ENCODE measurements around the gene CCDC71L. TPM values are rescaled to one million over a fixed set of nuclear protein-coding genes. Genes with fewer than 3 reads are reported as not detected.

The CCDC71L gene
- total RNA-seq, 5 donors from 2014 or later (not counting 1 experiment from before 2014, with no cell fraction given), result 13.0 to 21.9 (median 14.0) TPM

- Mint-ChIP-seq H3K4me1 (peaks cover 14 to 29% (median 25%) of the 10 kb centered on the region in 3 donors), H3K27me3 (peaks cover 2 to 3% of the 10 kb centered on the region in 2 donors), H3K4me3 (no peak overlapping the region), H3K9me3 (no peaks in the 10 kb centered on the region), H3K36me3 (no peaks in the 10 kb centered on the region), H3K27ac (no peak overlapping the region)
- ATAC-seq (replicated peaks in 1 of 4) (no peak), DNase-seq (no peak)
- Histone ChIP-seq H3K9me3 (no peaks in the 10 kb centered on the region), H3K27me3 (replicated peaks in 1 of 2; ENCODE audit: control insufficient read depth in 2 of 2, extremely low read depth in 1 of 2, insufficient read depth in 2 of 2, low read length in 1 of 2) (no peaks in the 10 kb centered on the region), H3K4me1 (ENCODE audit: control insufficient read depth in 1 of 2, extremely low read depth in 1 of 2, insufficient read depth in 2 of 2, low read length in 2 of 2) (peaks cover 6 to 10% of the 10 kb centered on the region in 2 experiments), H3K36me3 (ENCODE audit: control insufficient read depth in 2 of 2, extremely low read depth in 1 of 2, insufficient read depth in 1 of 2, low read length in 1 of 2) (no peaks in the 10 kb centered on the region), H3K4me3 (ENCODE audit: control insufficient read depth in 1 of 2, extremely low read depth in 1 of 2, low read length in 1 of 2) (no peak overlapping the region), H3K27ac (ENCODE audit: low read length) (no peak overlapping the region)
- WGBS (ENCODE audit: insufficient coverage), result 94% methylated on average over 3 of the region's 5 CpGs
- ChIA-PET CTCF (interaction anchor here in 1 of 2 donors (0.5 kb wide), 1 partner anchor 1253 kb away, joined by 4 read pairs; no protein-coding TSS in a partner anchor), POLR2A (interaction anchor here (0.6 to 1.0 kb wide), 3 partner anchors 10 to 81 kb away, joined by 3 read pairs; no protein-coding TSS in a partner anchor)
These were observed 5.1 kb downstream of the CCDC71L start for GRCh38 chr7:106655703-106656498.

- H3K27me3 ChIP-seq (replicated peaks in 1 of 2; ENCODE audit: control insufficient read depth in 2 of 2, extremely low read depth in 1 of 2, insufficient read depth in 2 of 2, low read length in 1 of 2), result no peaks in the 10 kb centered on the region
- H3K27ac ChIP-seq (ENCODE audit: low read length), result no peak overlapping the region
- H3K4me1 ChIP-seq (ENCODE audit: control insufficient read depth in 1 of 2, extremely low read depth in 1 of 2, insufficient read depth in 2 of 2, low read length in 2 of 2), result peaks cover 0 to 1% of the 10 kb centered on the region in 2 experiments
- no peaks in the 10 kb centered on the region for H3K36me3 ChIP-seq (ENCODE audit: control insufficient read depth in 2 of 2, extremely low read depth in 1 of 2, insufficient read depth in 1 of 2, low read length in 1 of 2)
- no peaks in the 10 kb centered on the region for H3K36me3 Mint-ChIP-seq
- no peak overlapping the region for H3K4me3 Mint-ChIP-seq
- ChIA-PET POLR2A (interaction anchor here in 1 of 2 donors (0.6 kb wide), 1 partner anchor 421 kb away, joined by 5 read pairs; no protein-coding TSS in a partner anchor), CTCF (interaction anchor here in 1 of 2 donors (0.7 kb wide), 1 partner anchor 94 kb away, joined by 4 read pairs; no protein-coding TSS in a partner anchor)
- no peaks in the 10 kb centered on the region for H3K9me3 Mint-ChIP-seq
- peaks cover under 1 to 13% (median 9%) of the 10 kb centered on the region in 3 donors for H3K4me1 Mint-ChIP-seq
- no peak overlapping the region for H3K4me3 ChIP-seq (ENCODE audit: control insufficient read depth in 1 of 2, extremely low read depth in 1 of 2, low read length in 1 of 2)
- DNase-seq (no peak), ATAC-seq (replicated peaks in 1 of 4) (no peak)
- no CpG with 5 or more reads among the region's 2 CpGs for WGBS (ENCODE audit: insufficient coverage)
- H3K27ac Mint-ChIP-seq, result no peak overlapping the region
- peaks cover 2 to 9% of the 10 kb centered on the region in 2 donors for H3K27me3 Mint-ChIP-seq
- no peaks in the 10 kb centered on the region for H3K9me3 ChIP-seq
These were observed 7.5 kb downstream of the CCDC71L start for GRCh38 chr7:106653488-106653887.

DNA sequence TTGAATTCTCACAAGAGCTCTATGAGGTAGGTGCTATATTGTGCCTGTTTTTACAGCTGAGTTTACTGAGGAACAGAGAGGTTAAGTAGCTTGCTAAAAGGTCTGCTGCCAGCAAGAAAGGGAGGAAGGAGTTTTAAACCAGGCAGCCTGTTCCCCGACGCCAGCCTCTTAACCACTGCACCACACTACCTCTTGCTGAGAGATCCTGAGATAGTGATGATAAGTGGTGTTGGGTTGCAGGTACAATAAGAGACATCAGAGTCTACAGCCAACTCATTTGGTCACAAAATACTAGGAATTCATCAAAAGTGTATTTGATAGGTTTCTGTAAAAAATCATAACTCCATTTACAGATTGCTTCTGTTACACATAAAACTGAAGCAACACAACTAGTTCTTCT is 8.0 kb downstream of the CCDC71L start:
- WGBS (ENCODE audit: insufficient coverage), result no CpG with 5 or more reads among the region's 2 CpGs
- Histone ChIP-seq H3K27me3 (replicated peaks in 1 of 2; ENCODE audit: control insufficient read depth in 2 of 2, extremely low read depth in 1 of 2, insufficient read depth in 2 of 2, low read length in 1 of 2) (no peaks in the 10 kb centered on the region), H3K4me3 (ENCODE audit: control insufficient read depth in 1 of 2, extremely low read depth in 1 of 2, low read length in 1 of 2) (no peak overlapping the region), H3K27ac (ENCODE audit: low read length) (no peak overlapping the region), H3K4me1 (ENCODE audit: control insufficient read depth in 1 of 2, extremely low read depth in 1 of 2, insufficient read depth in 2 of 2, low read length in 2 of 2) (no peaks in the 10 kb centered on the region), H3K36me3 (ENCODE audit: control insufficient read depth in 2 of 2, extremely low read depth in 1 of 2, insufficient read depth in 1 of 2, low read length in 1 of 2) (no peaks in the 10 kb centered on the region), H3K9me3 (no peaks in the 10 kb centered on the region)
- no peaks in the 10 kb centered on the region for H3K9me3 Mint-ChIP-seq
- no peak for DNase-seq
- H3K27me3 Mint-ChIP-seq, result peaks cover 2 to 9% of the 10 kb centered on the region in 2 donors
- H3K27ac Mint-ChIP-seq, result peak overlapping the region in 1 of 2 donors; percentile 51
- H3K36me3 Mint-ChIP-seq, result no peaks in the 10 kb centered on the region
- H3K4me3 Mint-ChIP-seq, result no peak overlapping the region
- no peak for ATAC-seq (replicated peaks in 1 of 4)
- H3K4me1 Mint-ChIP-seq, result peaks cover 0 to 13% (median 8%) of the 10 kb centered on the region in 3 donors
- ChIA-PET CTCF (no interaction called here), POLR2A (interaction anchor here in 1 of 2 donors (0.6 kb wide), 1 partner anchor 422 kb away, joined by 5 read pairs; no protein-coding TSS in a partner anchor)

GRCh38 chr7:106652092-106652491 is 8.9 kb downstream of the CCDC71L start:
- Histone ChIP-seq H3K4me3 (ENCODE audit: control insufficient read depth in 1 of 2, extremely low read depth in 1 of 2, low read length in 1 of 2) (no peak overlapping the region), H3K9me3 (no peaks in the 10 kb centered on the region), H3K27ac (ENCODE audit: low read length) (no peak overlapping the region), H3K36me3 (ENCODE audit: control insufficient read depth in 2 of 2, extremely low read depth in 1 of 2, insufficient read depth in 1 of 2, low read length in 1 of 2) (no peaks in the 10 kb centered on the region), H3K4me1 (ENCODE audit: control insufficient read depth in 1 of 2, extremely low read depth in 1 of 2, insufficient read depth in 2 of 2, low read length in 2 of 2) (no peaks in the 10 kb centered on the region), H3K27me3 (replicated peaks in 1 of 2; ENCODE audit: control insufficient read depth in 2 of 2, extremely low read depth in 1 of 2, insufficient read depth in 2 of 2, low read length in 1 of 2) (no peaks in the 10 kb centered on the region)
- Mint-ChIP-seq H3K4me1 (peaks cover 0 to 7% (median 2%) of the 10 kb centered on the region in 3 donors), H3K27me3 (peaks cover 2 to 9% of the 10 kb centered on the region in 2 donors), H3K4me3 (no peak overlapping the region), H3K9me3 (no peaks in the 10 kb centered on the region), H3K36me3 (no peaks in the 10 kb centered on the region), H3K27ac (no peak overlapping the region)
- ATAC-seq (replicated peaks in 1 of 4) (no peak), DNase-seq (no peak)
- POLR2A ChIA-PET, result no interaction called here
- CTCF ChIA-PET, result no interaction called here

- Mint-ChIP-seq H3K9me3 (peaks cover 0 to 4% (median 0%) of the 10 kb centered on the region in 3 donors), H3K36me3 (no peaks in the 10 kb centered on the region), H3K27ac (no peak overlapping the region), H3K4me3 (no peak overlapping the region), H3K4me1 (no peaks in the 10 kb centered on the region), H3K27me3 (peaks cover 5 to 12% of the 10 kb centered on the region in 2 donors)
- Histone ChIP-seq H3K27me3 (replicated peaks in 1 of 2; ENCODE audit: control insufficient read depth in 2 of 2, extremely low read depth in 1 of 2, insufficient read depth in 2 of 2, low read length in 1 of 2) (no peaks in the 10 kb centered on the region), H3K9me3 (no peaks in the 10 kb centered on the region), H3K36me3 (ENCODE audit: control insufficient read depth in 2 of 2, extremely low read depth in 1 of 2, insufficient read depth in 1 of 2, low read length in 1 of 2) (no peaks in the 10 kb centered on the region), H3K4me1 (ENCODE audit: control insufficient read depth in 1 of 2, extremely low read depth in 1 of 2, insufficient read depth in 2 of 2, low read length in 2 of 2) (no peaks in the 10 kb centered on the region), H3K4me3 (ENCODE audit: control insufficient read depth in 1 of 2, extremely low read depth in 1 of 2, low read length in 1 of 2) (no peak overlapping the region), H3K27ac (ENCODE audit: low read length) (no peak overlapping the region)
- CTCF ChIA-PET, result no interaction called here
- DNase-seq (no peak), ATAC-seq (replicated peaks in 1 of 4) (no peak)
- POLR2A ChIA-PET, result interaction anchor here in 1 of 2 donors (0.5 kb wide), 1 partner anchor 519 kb away, joined by 3 read pairs; no protein-coding TSS in a partner anchor
- WGBS (ENCODE audit: insufficient coverage), result no CpG with 5 or more reads among the region's 1 CpG
These were observed 14.7 kb downstream of the CCDC71L start for GRCh38 chr7:106646256-106646655.

- ATAC-seq (replicated peaks in 1 of 4) (no peak), DNase-seq (peak in 1 of 35 experiments; percentile 7)
- POLR2A ChIA-PET, result interaction anchor here in 1 of 2 donors (0.6 kb wide), 1 partner anchor 110 kb away, joined by 6 read pairs; no protein-coding TSS in a partner anchor
- Mint-ChIP-seq H3K36me3 (no peaks in the 10 kb centered on the region), H3K27ac (no peak overlapping the region), H3K27me3 (peaks cover 8 to 11% of the 10 kb centered on the region in 2 donors), H3K4me3 (no peak overlapping the region), H3K9me3 (peaks cover 0 to 4% (median 0%) of the 10 kb centered on the region in 3 donors), H3K4me1 (no peaks in the 10 kb centered on the region)
- H3K4me3 ChIP-seq (ENCODE audit: control insufficient read depth in 1 of 2, extremely low read depth in 1 of 2, low read length in 1 of 2), result no peak overlapping the region
- H3K36me3 ChIP-seq (ENCODE audit: control insufficient read depth in 2 of 2, extremely low read depth in 1 of 2, insufficient read depth in 1 of 2, low read length in 1 of 2), result no peaks in the 10 kb centered on the region
- CTCF ChIA-PET, result no interaction called here
- WGBS (ENCODE audit: insufficient coverage), result no CpG with 5 or more reads among the region's 1 CpG
- H3K9me3 ChIP-seq, result no peaks in the 10 kb centered on the region
- H3K27me3 ChIP-seq (replicated peaks in 1 of 2; ENCODE audit: control insufficient read depth in 2 of 2, extremely low read depth in 1 of 2, insufficient read depth in 2 of 2, low read length in 1 of 2), result no peaks in the 10 kb centered on the region
- H3K4me1 ChIP-seq (ENCODE audit: control insufficient read depth in 1 of 2, extremely low read depth in 1 of 2, insufficient read depth in 2 of 2, low read length in 2 of 2), result no peaks in the 10 kb centered on the region
- H3K27ac ChIP-seq (ENCODE audit: low read length), result no peak overlapping the region
These were observed 16.0 kb downstream of the CCDC71L start for GRCh38 chr7:106644999-106645398.
